Kidney (tissue), 14 donors: Measurements from ENCODE around the gene SNAP23. TPM values are rescaled to one million over a fixed set of nuclear protein-coding genes. Genes with fewer than 3 reads are reported as not detected.

Experiments
- DNase-seq, 5 donors: peaks; one replicate each; pipeline ENCODE4 v3.0.0-alpha.2; 2013 to 2020
- FAIRE-seq: peaks from 2 replicates; lab custom pipeline; 2012; peaks lifted over from hg19 to GRCh38; lab: Jason Lieb, UNC
- H3K27ac ChIP-seq, 2 donors: one replicate each; pipeline ENCODE4 v1.7.0; 2013; ENCODE audit warnings: low read depth in 2 of 2, low read length in 2 of 2, inconsistent platforms in 1 of 2
- H3K27me3 ChIP-seq: one replicate; pipeline ENCODE4 v1.7.1; 2013; ENCODE audit warnings: low read length, inconsistent platforms; ENCODE audit not compliant: control insufficient read depth, insufficient read depth
- H3K36me3 ChIP-seq, 3 donors: one replicate each; pipeline versions ENCODE4 v1.7.0 to v1.7.1; 2013; ENCODE audit warnings: low read length in 3 of 3, control low read depth in 1 of 3, inconsistent platforms in 1 of 3; ENCODE audit not compliant: insufficient read depth in 3 of 3, control insufficient read depth in 2 of 3
- H3K4me1 ChIP-seq, 3 donors: one replicate each; pipeline versions ENCODE4 v1.7.0 to v1.7.1; 2013; ENCODE audit warnings: low read length in 3 of 3, inconsistent platforms in 1 of 3, low read depth in 1 of 3; ENCODE audit not compliant: control insufficient read depth in 2 of 3, insufficient read depth in 2 of 3
- H3K4me3 ChIP-seq, 3 donors: one replicate each; pipeline versions ENCODE4 v1.7.0 to v1.8.1; 2013; ENCODE audit warnings: low read length in 3 of 3, control low read depth in 1 of 3, inconsistent platforms in 1 of 3
- H3K9ac ChIP-seq, 3 donors: one replicate each; pipeline versions ENCODE4 v1.7.0 to v1.7.1; 2013; ENCODE audit warnings: low read length in 3 of 3, control low read depth in 1 of 3, inconsistent platforms in 1 of 3
- H3K9me3 ChIP-seq, 3 donors: one replicate each; pipeline versions ENCODE4 v1.7.0 to v1.7.1; 2013; ENCODE audit warnings: low read length in 3 of 3, control low read depth in 1 of 3, inconsistent platforms in 1 of 3; ENCODE audit not compliant: control insufficient read depth in 2 of 3, insufficient read depth in 1 of 3
- intact Hi-C: fragments of 100-400 bp; cut with DNase I; formaldehyde crosslinking; loops from one replicate; pipeline ENCODE4 v1.11.1; 2022
- polyA plus RNA-seq: library from polyadenylated mRNA; stranded (reverse); fragments of 350-450 nt; fragmentation: Illumina TruSeq; extraction: RNeasy Lipid Tissue Mini Kit (QIAGEN cat#74804); gene quantifications from one replicate; pipeline ENCODE4 v1.2.3, GENCODE V29; 2014; ENCODE audit warnings: low read depth, low replicate concordance; ENCODE audit not compliant: insufficient read depth
- total RNA-seq: library from RNA; stranded (reverse); fragmentation: NEBNext Ultra II Directional; extraction: Animal tissue kit (Norgen Biotek cat#: 25700); gene quantifications from one replicate; pipeline ENCODE4 v1.2.1, GENCODE V29; 2021
- TF ChIP-seq, protein P1 (sequence below): IDR thresholded peaks from 3 replicates; pipeline ENCODE4 v1.5.1; 2012; ENCODE audit warnings: mild to moderate bottlenecking, moderate library complexity, borderline replicate concordance; ENCODE audit not compliant: insufficient read depth; ENCODE audit errors: extremely low read depth
- donor health status: control.
- donor health status: control.
- donor health status: control.
- donor health status: control.
- donor health status: control.
- donor health status: DM: yes; HTN: yes; CAD: no.
- donor health status: Normal renal cell carcinoma (clear cell type).

SNAP23 gene
- total and polyA plus RNA-seq, 2 donors from 2014 or later, result 34.1 to 55.0 TPM

DNA sequence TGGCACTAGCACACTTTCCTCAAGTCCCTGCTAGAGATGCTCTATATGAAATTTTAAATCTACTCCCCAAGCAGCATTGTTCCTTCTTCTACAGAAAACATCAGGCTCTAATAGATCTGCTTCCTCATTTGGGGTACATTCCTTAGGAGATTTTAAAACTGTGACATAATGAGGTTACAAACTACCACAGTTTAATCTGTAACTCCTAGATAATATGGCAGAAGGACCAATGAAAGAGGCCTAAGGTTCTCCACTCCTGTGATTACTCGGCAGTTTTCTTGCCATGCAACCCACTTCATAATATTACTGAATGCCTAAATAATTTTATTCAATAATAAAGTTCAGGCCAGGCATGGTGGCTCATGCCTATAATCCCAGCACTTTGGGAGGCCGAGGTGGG, 20.6 kb upstream of the SNAP23 start:
- H3K9me3 ChIP-seq, result no peaks in the 10 kb centered on the region
- no peak overlapping the region for H3K4me3 ChIP-seq
- H3K9ac ChIP-seq, result no peak overlapping the region
- no peak for DNase-seq
- peaks cover 0 to 5% (median 0%) of the 10 kb centered on the region in 3 donors for H3K4me1 ChIP-seq
- intact Hi-C loops, result no loop called here
- TF ChIP-seq, protein P1, sequence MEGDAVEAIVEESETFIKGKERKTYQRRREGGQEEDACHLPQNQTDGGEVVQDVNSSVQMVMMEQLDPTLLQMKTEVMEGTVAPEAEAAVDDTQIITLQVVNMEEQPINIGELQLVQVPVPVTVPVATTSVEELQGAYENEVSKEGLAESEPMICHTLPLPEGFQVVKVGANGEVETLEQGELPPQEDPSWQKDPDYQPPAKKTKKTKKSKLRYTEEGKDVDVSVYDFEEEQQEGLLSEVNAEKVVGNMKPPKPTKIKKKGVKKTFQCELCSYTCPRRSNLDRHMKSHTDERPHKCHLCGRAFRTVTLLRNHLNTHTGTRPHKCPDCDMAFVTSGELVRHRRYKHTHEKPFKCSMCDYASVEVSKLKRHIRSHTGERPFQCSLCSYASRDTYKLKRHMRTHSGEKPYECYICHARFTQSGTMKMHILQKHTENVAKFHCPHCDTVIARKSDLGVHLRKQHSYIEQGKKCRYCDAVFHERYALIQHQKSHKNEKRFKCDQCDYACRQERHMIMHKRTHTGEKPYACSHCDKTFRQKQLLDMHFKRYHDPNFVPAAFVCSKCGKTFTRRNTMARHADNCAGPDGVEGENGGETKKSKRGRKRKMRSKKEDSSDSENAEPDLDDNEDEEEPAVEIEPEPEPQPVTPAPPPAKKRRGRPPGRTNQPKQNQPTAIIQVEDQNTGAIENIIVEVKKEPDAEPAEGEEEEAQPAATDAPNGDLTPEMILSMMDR, result no peak
- no peaks in the 10 kb centered on the region for H3K36me3 ChIP-seq
- FAIRE-seq, result no peak
- H3K27me3 ChIP-seq, result no peaks in the 10 kb centered on the region
- no peak overlapping the region for H3K27ac ChIP-seq

DNA sequence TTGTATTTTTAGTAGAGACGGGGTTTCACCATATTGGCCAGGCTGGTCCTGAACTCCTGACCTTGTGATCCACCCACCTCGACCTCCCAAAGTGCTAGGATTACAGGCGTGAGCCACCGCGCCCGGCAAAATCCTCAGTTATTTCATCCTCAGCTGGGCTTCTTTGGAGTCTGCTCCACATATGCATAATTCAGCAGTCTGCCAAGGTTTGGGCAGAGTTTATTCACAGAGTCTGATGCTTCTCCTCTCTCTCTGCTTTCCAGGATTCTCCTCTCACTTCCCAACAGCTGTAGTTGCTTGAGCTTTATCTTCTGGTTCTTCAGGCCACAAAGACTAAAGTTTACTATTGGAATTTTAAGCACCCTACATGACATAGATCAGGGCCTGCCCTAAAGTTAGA, 12.7 kb upstream of the SNAP23 start:
- TF ChIP-seq, protein P1, result no peak

DNA sequence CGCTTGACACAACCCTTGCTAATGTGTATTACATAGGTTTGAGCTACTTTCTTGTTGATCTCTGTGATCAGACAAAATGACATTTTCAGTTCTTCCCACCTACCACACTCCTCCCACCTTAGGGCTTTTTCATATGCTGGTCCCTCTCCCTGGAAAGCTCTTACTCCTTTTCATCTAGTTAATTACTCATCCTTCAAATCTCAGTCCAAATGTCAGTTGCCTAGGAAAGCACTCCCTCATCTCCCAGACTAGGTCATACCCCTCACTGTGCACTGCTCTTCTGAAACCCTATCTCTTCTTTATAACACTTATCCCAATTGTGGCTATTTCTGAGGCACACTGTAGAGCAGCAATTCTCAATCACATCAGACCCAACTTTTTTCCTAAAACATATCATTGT, 11.8 kb upstream of the SNAP23 start:
- no peak for FAIRE-seq
- intact Hi-C loops, result no loop called here
- no peak overlapping the region for H3K4me3 ChIP-seq

More for the DNA sequence above, 12.7 kb upstream of the SNAP23 start:
- H3K4me3 ChIP-seq, result no peak overlapping the region
- FAIRE-seq (no peak), DNase-seq (no peak)
- H3K27me3 ChIP-seq, result no peaks in the 10 kb centered on the region
- intact Hi-C loops, result no loop called here
- H3K36me3 ChIP-seq, result peaks cover 0 to 2% (median 0%) of the 10 kb centered on the region in 3 donors
- H3K9me3 ChIP-seq, result no peaks in the 10 kb centered on the region
- no peaks in the 10 kb centered on the region for H3K4me1 ChIP-seq
- H3K27ac ChIP-seq, result no peak overlapping the region
- H3K9ac ChIP-seq, result no peak overlapping the region

More for the DNA sequence above, 11.8 kb upstream of the SNAP23 start:
- H3K9ac ChIP-seq, result no peak overlapping the region
- no peaks in the 10 kb centered on the region for H3K27me3 ChIP-seq
- TF ChIP-seq, protein P1, result no peak
- DNase-seq, result no peak
- H3K36me3 ChIP-seq, result peaks cover 0 to 2% (median 0%) of the 10 kb centered on the region in 3 donors
- peaks cover 0 to 5% (median 0%) of the 10 kb centered on the region in 3 donors for H3K4me1 ChIP-seq
- no peak overlapping the region for H3K27ac ChIP-seq
- no peaks in the 10 kb centered on the region for H3K9me3 ChIP-seq
